HUES48 (cell line): Measurements from ENCODE around the gene NOC2L.
A peak's percentile ranks its signal among the peaks of the same experiment; 100 is the strongest.

ENCODE experiments used
- H3K27ac ChIP-seq: one replicate; pipeline ENCODE4 v1.7.0; 2013; ENCODE audit warnings: low read depth, low read length, inconsistent platforms
- H3K27me3 ChIP-seq: 2 replicates; pipeline ENCODE4 v1.6.1; 2013; ENCODE audit warnings: mild to moderate bottlenecking, low read length; ENCODE audit not compliant: control insufficient read depth, insufficient read depth
- H3K36me3 ChIP-seq: 2 replicates; pipeline ENCODE4 v1.6.1; 2013; ENCODE audit warnings: low read length; ENCODE audit not compliant: control insufficient read depth, insufficient read depth
- H3K4me1 ChIP-seq: 2 replicates; pipeline ENCODE4 v1.6.1; 2013; ENCODE audit warnings: mild to moderate bottlenecking, low read length; ENCODE audit not compliant: control insufficient read depth, insufficient read depth
- H3K4me3 ChIP-seq: 2 replicates; pipeline ENCODE4 v1.5.1; 2013; ENCODE audit warnings: mild to moderate bottlenecking, low read depth, low read length
- H3K9ac ChIP-seq: 2 replicates; pipeline ENCODE4 v1.6.1; 2013; ENCODE audit warnings: mild to moderate bottlenecking, low read depth, low read length, moderate library complexity
- H3K9me3 ChIP-seq: 2 replicates; pipeline ENCODE4 v1.6.1; 2013; ENCODE audit warnings: low read length; ENCODE audit not compliant: control insufficient read depth, insufficient read depth

The NOC2L gene

GRCh38 chr1:958823-959730 is at the start of gene NOC2L:
TSS of gene NOC2L (minus strand) at chr1:959256. CDS start at chr1:959240, 16 bp downstream.
- peaks cover 20% of the 10 kb centered on the region for H3K27me3 ChIP-seq
- peaks cover 52% of the 10 kb centered on the region for H3K36me3 ChIP-seq
- no peaks in the 10 kb centered on the region for H3K4me1 ChIP-seq
- H3K9ac ChIP-seq: peak within 1 kb of the TSS; percentile 45
- H3K4me3 ChIP-seq: peak within 1 kb of the TSS; percentile 94
- peak within 1 kb of the TSS; percentile 11 for H3K27ac ChIP-seq
- H3K9me3 ChIP-seq: no peaks in the 10 kb centered on the region

- H3K4me1 ChIP-seq: peaks cover 3% of the 10 kb centered on the region; the same call in 1 of the 2 replicates
- no peak overlapping the region for H3K27ac ChIP-seq
- H3K9ac ChIP-seq: no peak overlapping the region
- H3K27me3 ChIP-seq: peaks cover 42% of the 10 kb centered on the region
- no peaks in the 10 kb centered on the region for H3K9me3 ChIP-seq
- no peaks in the 10 kb centered on the region for H3K36me3 ChIP-seq
- no peak overlapping the region for H3K4me3 ChIP-seq
These were observed 47.5 kb upstream of the NOC2L start for GRCh38 chr1:1006305-1007159.

GRCh38 chr1:1005774-1006304 is 46.8 kb upstream of the NOC2L start:
- no peak overlapping the region for H3K4me3 ChIP-seq
- H3K27ac ChIP-seq: no peak overlapping the region
- no peaks in the 10 kb centered on the region for H3K36me3 ChIP-seq
- peaks cover 3% of the 10 kb centered on the region; the same call in 1 of the 2 replicates for H3K4me1 ChIP-seq
- no peaks in the 10 kb centered on the region for H3K9me3 ChIP-seq
- H3K9ac ChIP-seq: no peak overlapping the region
- H3K27me3 ChIP-seq: peaks cover 49% of the 10 kb centered on the region

- H3K4me3 ChIP-seq: no peak overlapping the region
- H3K27me3 ChIP-seq: peaks cover 57% of the 10 kb centered on the region
- no peak overlapping the region for H3K9ac ChIP-seq
- H3K36me3 ChIP-seq: no peaks in the 10 kb centered on the region
- H3K27ac ChIP-seq: peak overlapping the region; percentile 57
- peaks cover 3% of the 10 kb centered on the region; the same call in 1 of the 2 replicates for H3K4me1 ChIP-seq
- H3K9me3 ChIP-seq: no peaks in the 10 kb centered on the region
These were observed 46.0 kb upstream of the NOC2L start for GRCh38 chr1:1004780-1005697.

- Histone ChIP-seq H3K4me1 (peaks cover 3% of the 10 kb centered on the region; the same call in 1 of the 2 replicates), H3K36me3 (no peaks in the 10 kb centered on the region), H3K9ac (no peak overlapping the region), H3K27ac (no peak overlapping the region), H3K9me3 (no peaks in the 10 kb centered on the region), H3K27me3 (peaks cover 63% of the 10 kb centered on the region), H3K4me3 (no peak overlapping the region)
These were observed 45.3 kb upstream of the NOC2L start for GRCh38 chr1:1004420-1004779.

GRCh38 chr1:1003618-1004419 is 44.8 kb upstream of the NOC2L start:
- no peak overlapping the region for H3K27ac ChIP-seq
- peaks cover 3% of the 10 kb centered on the region; the same call in 1 of the 2 replicates for H3K4me1 ChIP-seq
- no peaks in the 10 kb centered on the region for H3K36me3 ChIP-seq
- H3K4me3 ChIP-seq: no peak overlapping the region
- H3K9ac ChIP-seq: no peak overlapping the region
- no peaks in the 10 kb centered on the region for H3K9me3 ChIP-seq
- H3K27me3 ChIP-seq: peaks cover 69% of the 10 kb centered on the region

- peak overlapping the region; percentile 36 for H3K27ac ChIP-seq
- H3K9me3 ChIP-seq: no peaks in the 10 kb centered on the region
- H3K36me3 ChIP-seq: no peaks in the 10 kb centered on the region
- H3K9ac ChIP-seq: no peak overlapping the region
- peaks cover 83% of the 10 kb centered on the region for H3K27me3 ChIP-seq
- peaks cover 3% of the 10 kb centered on the region; the same call in 1 of the 2 replicates for H3K4me1 ChIP-seq
- peak overlapping the region; percentile 61; the same call in 1 of the 2 replicates for H3K4me3 ChIP-seq
These were observed 42.2 kb upstream of the NOC2L start for GRCh38 chr1:1001057-1001783.

GRCh38 chr1:1000357-1001056 is 41.5 kb upstream of the NOC2L start:
- H3K4me1 ChIP-seq: peaks cover 3% of the 10 kb centered on the region; the same call in 1 of the 2 replicates
- H3K27me3 ChIP-seq: peaks cover 89% of the 10 kb centered on the region
- H3K4me3 ChIP-seq: peak overlapping the region; percentile 61
- no peaks in the 10 kb centered on the region for H3K9me3 ChIP-seq
- H3K9ac ChIP-seq: peak overlapping the region; percentile 65; the same call in 1 of the 2 replicates
- H3K27ac ChIP-seq: peak overlapping the region; percentile 75
- no peaks in the 10 kb centered on the region for H3K36me3 ChIP-seq
